NCI-H2227 (cell line): ENCODE data around the gene TNC.

ENCODE experiments used
- DNase-seq: peaks from one replicate; lab custom pipeline; 2025; ENCODE audit not compliant: unreplicated experiment; lab: John Stamatoyannopoulos, UW

Gene TNC

GRCh38 chr9:115117999-115118878 lies at the start of gene TNC:
TNC (minus strand) TSS chr9:115118157; CDS start chr9:115091018, 27,139 bp downstream.
- no peak for DNase-seq

DNA sequence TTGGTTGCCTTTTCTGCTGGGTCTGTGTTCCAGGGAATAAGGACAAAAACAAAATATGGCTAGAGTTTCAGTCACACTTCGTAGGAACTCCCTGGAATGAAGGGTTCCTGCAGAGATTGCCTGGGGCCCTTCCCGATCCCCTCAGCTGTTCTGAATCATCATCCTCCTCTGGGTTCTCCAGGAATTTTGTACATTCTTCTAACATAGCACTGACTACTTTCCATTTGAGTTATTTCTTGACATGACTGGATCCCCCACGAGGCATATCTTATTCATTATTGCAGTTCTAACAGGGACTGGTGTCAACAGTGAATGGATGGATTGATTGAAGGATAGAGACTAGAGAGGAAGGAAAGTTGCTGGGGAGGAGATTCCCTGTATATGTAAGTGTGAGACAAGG lies 49.2 kb upstream of the TNC start:
- no peak for DNase-seq

DNA sequence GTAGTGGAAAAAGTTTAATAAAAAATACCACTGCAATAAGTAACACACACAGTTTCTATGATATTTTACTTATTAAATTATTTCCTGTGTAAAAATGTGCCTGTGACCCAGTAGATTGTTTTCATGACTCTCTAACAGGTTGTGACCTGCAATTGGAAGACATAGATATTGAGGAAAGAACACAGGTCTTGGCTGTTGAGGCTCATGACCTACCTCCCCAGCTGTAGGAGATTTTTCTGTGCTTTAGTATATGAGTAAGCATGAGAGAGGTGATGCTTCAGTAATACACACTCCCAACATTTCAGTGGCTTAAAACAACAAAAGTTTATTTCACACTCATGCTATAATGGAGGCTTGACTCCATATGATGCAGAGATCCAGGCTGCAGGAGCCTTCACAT lies 47.3 kb upstream of the TNC start:
- no peak for DNase-seq

DNA sequence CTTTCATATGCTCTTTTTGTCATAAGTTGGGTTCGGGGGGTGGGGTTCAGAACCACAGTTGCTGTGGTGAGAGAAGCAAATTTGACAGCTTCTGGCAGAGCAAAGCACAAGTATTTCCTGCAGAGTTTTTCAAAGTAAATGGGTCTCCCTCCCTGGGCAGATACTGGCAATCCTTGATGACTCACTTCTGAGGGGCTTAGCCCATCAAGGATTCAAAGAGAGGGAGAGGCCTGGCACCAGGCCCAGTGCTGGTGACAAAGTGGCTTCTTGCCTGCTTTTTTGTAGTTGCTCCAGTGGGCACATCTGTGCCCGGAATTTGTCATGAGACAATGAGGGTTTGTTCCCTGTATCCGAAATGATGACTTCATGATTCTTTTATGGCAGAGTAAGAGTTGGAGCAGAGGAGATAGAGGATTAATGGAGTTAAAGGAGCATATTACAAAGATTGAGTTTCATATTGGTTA lies 46.6 kb upstream of the TNC start:
- DNase-seq, result no peak

DNA sequence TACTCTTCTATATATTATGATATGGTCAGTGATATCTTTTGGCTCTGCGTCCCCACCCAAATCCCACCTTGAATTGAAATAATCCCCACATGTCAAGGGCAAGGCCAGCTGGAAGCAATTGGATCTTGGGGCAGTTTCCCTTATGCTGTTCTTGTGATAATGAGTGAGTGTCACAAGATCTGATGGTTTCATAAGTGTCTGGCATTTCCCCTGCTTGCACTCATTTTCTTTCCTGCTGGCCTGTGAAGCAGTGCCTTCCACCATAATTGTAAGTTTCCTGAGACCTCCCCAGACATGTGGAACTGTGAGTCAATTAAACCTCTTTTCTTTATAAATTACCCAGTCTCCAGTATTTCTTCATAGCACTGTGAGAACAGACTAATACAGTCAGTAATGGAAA lies 45.0 kb upstream of the TNC start:
- no peak for DNase-seq

- DNase-seq, result no peak
Measured at GRCh38 chr9:115161446-115161845, 43.5 kb upstream of the TNC start.

DNA sequence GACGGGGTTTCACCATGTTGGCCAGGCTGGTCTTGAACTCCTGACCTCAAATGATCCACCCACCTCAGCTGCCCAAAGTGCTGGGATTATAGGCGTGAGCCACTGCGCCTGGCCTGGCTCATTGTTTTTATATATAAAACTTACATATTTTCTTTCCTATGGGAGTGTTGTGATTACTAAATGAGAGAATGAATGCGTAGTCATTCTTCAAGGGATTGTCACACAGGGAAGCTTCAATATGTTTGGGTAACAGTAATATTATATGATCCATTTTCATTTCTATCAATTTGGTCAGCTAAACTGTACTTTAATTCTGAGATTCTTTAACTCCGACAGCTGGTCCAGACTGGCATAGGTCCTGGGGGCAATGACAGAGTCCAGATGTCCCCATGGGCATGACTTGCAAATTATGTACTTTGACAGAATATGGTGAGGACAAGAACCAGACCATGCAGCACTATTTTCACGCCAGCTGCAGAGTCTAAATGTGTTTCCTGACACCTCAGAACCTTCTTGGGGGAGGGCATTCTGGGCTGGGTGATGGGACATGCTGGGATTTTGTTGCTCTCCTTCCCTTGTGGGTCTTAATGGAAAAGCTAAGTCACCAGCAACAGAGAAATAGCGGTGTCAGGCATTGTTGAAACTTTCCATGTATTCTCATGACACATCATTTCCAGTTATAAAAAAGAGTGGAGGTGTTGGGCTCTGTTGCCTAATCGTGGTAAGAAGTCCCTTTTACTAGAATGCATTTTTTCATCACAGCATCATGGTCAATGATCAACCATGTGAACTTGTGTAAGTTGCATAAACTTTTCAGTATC lies 40.9 kb upstream of the TNC start:
- DNase-seq, result no peak

DNA sequence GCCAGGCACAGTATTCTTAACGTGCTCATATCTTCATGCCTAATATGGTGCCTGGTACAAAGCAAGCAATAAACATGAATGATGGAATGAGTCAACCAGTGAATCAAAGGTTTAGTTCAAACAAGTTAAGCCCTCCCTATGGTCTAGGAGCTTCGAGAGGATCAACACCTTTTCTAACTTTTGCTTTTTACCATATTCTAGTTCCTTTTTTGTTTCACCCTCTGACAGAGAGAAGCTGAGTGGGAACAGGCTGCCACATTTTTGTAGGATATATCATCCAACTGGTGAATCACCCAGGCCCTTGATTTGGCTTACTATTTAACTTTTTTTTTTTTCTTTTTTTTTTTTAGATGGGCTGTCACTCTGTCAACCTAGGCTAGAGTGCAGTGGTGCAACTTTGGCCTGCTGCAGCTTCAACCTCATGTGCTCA lies 39.3 kb upstream of the TNC start:
- no peak for DNase-seq

GRCh38 chr9:115155037-115155436 lies 37.1 kb upstream of the TNC start:
- no peak for DNase-seq

- DNase-seq, result no peak
Measured at GRCh38 chr9:115154617-115155016, 36.7 kb upstream of the TNC start.

DNA sequence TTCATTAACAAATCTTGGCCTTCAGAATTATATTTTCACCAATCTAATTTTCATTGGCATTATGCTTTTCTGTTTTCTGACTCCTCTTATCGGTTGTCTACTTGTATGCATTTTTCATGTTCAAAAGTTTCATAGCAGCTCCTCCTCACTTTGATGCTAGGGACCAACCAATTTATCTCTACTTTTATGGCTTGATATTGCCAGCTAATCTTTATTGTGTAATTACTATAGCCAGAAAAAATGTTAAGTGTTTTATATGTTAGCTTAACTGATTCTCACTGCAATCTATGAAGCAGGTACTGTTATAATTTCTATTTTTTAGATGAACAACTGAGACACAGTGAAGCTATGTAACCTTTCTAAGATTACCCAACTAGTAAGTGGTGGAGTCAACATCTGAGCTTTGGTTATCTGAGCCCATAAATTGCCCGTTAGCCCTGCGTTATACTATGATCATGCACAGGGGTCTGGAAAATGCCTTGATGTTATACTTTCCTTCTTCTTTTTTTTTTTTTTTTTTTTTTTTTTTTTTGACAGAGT lies 34.4 kb upstream of the TNC start:
- DNase-seq, result no peak

- no peak for DNase-seq
Measured at GRCh38 chr9:115148721-115149120, 30.8 kb upstream of the TNC start.

GRCh38 chr9:115146581-115147021 lies 28.6 kb upstream of the TNC start:
- no peak for DNase-seq

GRCh38 chr9:115144706-115145105 lies 26.7 kb upstream of the TNC start:
- no peak for DNase-seq

GRCh38 chr9:115143689-115144088 lies 25.7 kb upstream of the TNC start:
- no peak for DNase-seq

- DNase-seq, result no peak
Measured at GRCh38 chr9:115142517-115143270, 24.7 kb upstream of the TNC start.

DNA sequence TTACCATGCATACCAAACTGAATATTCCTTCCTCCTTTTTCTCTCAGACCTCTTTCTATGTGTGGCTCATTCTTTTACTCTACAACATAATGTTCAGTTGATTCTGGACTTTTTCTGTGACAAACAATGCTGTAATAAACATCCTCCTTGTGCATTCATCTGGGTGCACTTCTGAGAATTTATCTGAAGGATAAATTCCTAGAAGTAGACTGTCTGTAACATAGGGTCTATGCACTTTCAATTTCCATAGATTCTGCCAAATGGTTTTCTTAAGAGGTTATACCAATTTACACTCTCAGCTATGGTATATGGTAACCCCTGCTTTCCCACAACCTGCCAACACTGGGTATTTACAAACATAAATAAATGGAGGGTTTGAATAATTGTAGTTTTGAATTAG lies 24.1 kb upstream of the TNC start:
- no peak for DNase-seq

- no peak for DNase-seq
Measured at GRCh38 chr9:115141612-115142011, 23.7 kb upstream of the TNC start.

GRCh38 chr9:115138151-115138550 lies 20.2 kb upstream of the TNC start:
- DNase-seq, result no peak

DNA sequence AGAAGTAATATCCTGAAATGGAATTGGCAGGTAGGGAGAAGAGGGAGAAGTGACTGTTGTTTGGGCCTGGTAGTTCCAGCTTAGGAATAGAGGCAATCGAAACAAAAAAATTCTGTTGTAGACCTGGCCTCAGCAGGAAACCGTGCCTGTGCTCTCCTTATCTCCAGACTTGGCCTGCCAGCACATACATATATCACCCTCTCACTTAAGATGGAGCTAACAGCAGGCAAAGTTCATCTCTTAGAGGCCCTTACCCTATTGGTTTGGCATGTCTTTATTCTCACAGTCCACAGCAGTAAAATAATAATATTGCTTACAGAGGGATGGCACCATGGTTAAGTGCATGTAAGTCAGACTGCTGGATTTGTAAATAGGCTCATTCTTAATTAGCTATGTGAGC lies 19.6 kb upstream of the TNC start:
- no peak for DNase-seq
